Lower leg skin (tissue), 4 donors: ENCODE results near the gene KLHL6. TPM values are rescaled to one million over a fixed set of nuclear protein-coding genes. Genes with fewer than 3 reads are reported as not detected.

Experiments
- DNase-seq, 2 donors: peaks; one replicate each; pipeline ENCODE4 v3.0.0-alpha.2; 2019; ENCODE audit warnings: low spot score in 2 of 2
- H3K4me3 ChIP-seq: fragments of 200-600 bp; sonication (generic); 2 replicates; pipeline ENCODE4 v1.5.1; 2017; ENCODE audit warnings: mild to moderate bottlenecking, low read depth; ENCODE audit not compliant: poor library complexity, severe bottlenecking
- CTCF ChIP-seq, 3 donors: fragments of 450-650 bp; IDR thresholded peaks; one replicate each; pipeline ENCODE4 v1.5.1; 2016; ENCODE audit warnings: antibody characterized with exemption in 3 of 3, mild to moderate bottlenecking in 3 of 3, moderate library complexity in 2 of 3
- POLR2A ChIP-seq, 2 donors: fragments of 450-650 bp; IDR thresholded peaks; one replicate each; pipeline ENCODE4 v1.6.1; 2016 to 2017; ENCODE audit warnings: antibody characterized with exemption in 2 of 2, mild to moderate bottlenecking in 1 of 2, moderate library complexity in 1 of 2
- WGBS, 2 donors: methylation state at CpG; one replicate each; pipeline ENCODE4 v1.1.5; 2018; 5-methylcytosine and 5-hydroxymethylcytosine counted together
- intact Hi-C: fragments of 100-400 bp; cut with DNase I; formaldehyde crosslinking; loops from one replicate; pipeline ENCODE4 v1.15.0; 2023; ENCODE audit warnings: low total_unique reads
- total RNA-seq, 4 donors: library from RNA; depleted of rRNA; stranded (reverse); fragments of >200 nt; gene quantifications; one replicate each; pipeline ENCODE4 v1.1.0, GENCODE V29; 2016

KLHL6 gene
- total RNA-seq, 4 donors from 2014 or later: 0.10 to 0.58 (median 0.23) TPM

- intact Hi-C loops: no loop called here
Observed at GRCh38 chr3:183536238-183536880, 19.1 kb downstream of the KLHL6 start.

DNA sequence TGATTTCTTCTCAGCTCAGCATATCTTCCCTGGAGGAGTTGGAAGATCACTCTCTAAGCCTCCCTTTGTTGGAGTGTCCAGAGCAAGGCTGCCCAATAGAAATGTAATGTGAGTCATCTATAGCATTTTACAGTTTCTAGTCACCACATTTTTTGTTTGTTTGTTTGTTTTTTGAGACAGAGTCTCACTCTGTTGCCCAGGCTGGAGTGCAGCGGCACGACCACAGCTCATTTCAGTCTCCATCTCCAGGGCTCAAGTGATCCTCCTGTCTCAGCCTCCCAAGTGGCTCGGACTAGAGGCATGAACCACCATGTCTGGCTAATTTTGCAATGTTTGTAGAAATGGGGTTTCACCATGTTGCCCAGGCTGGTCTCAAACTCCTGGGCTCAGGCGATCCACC is 21.3 kb downstream of the KLHL6 start:
- intact Hi-C loops: no loop called here
- DNase-seq: no peak
- H3K4me3 ChIP-seq: no peak overlapping the region
- WGBS, 2 donors: 92% methylated on average over 4 of the region's 4 CpGs
- TF ChIP-seq POLR2A (IDR thresholded peaks at IDR 0.05) (no peak), CTCF (IDR thresholded peaks at IDR 0.05) (no peak)

More at GRCh38 chr3:183536238-183536880, 19.1 kb downstream of the KLHL6 start:
- H3K4me3 ChIP-seq: no peak overlapping the region
- DNase-seq: no peak
- TF ChIP-seq POLR2A (IDR thresholded peaks at IDR 0.05) (no peak), CTCF (IDR thresholded peaks at IDR 0.05) (no peak)
- 86 to 89% methylated on average over 9 of the region's 9 CpGs for WGBS, 2 donors

GRCh38 chr3:183533412-183534132 is 21.9 kb downstream of the KLHL6 start:
- TF ChIP-seq POLR2A (IDR thresholded peaks at IDR 0.05): no peak
- no peak for TF ChIP-seq CTCF (IDR thresholded peaks at IDR 0.05)
- WGBS, 2 donors: 51 to 56% methylated on average over 10 of the region's 10 CpGs
- DNase-seq: no peak
- intact Hi-C loops: no loop called here
- no peak overlapping the region for H3K4me3 ChIP-seq

DNA sequence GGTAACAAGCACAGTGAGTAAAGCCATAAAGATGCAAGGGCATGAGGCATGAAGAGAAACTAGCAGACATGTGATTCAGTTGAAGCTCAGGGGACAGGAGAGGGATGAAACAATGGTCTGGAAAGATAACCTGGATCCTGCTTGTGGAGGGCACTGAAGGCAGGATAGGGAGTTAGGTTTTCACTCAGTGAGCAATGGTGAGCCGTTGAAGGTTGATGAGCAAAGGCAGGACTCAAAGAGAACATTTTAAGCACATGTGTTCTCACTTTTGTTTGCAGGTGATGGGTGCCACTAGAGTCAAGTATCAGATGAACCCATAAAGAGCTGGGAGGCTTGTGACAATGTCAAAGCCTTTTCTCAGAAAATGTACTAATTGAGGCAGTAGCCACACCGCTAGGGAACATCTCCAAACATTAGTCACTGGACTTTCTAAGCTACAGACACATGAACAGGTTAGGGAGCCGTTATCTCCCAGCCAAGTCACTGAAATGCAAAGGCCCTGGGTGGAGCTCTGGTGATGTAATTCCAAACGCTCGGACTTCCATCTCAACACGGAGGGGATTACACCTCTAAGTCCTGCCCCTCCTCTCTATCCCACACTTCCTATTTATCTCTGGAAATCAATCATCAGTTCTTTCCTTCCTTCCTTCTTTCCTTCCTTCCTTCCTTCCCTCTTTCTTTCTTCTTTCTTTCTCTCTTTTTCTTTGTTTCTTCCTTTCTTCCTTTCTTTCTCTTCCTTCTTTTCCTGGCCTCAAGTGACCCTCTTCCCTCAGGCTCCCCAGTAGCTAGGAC is 22.7 kb downstream of the KLHL6 start:
- intact Hi-C loops: no loop called here
- TF ChIP-seq CTCF (IDR thresholded peaks at IDR 0.05) (no peak), POLR2A (IDR thresholded peaks at IDR 0.05) (no peak)
- no peak overlapping the region for H3K4me3 ChIP-seq
- no peak for DNase-seq
- WGBS, 2 donors: 59 to 66% methylated on average over 6 of the region's 6 CpGs

- TF ChIP-seq POLR2A (IDR thresholded peaks at IDR 0.05) (no peak), CTCF (IDR thresholded peaks at IDR 0.05) (no peak)
- no peak for DNase-seq
- WGBS, 2 donors: 84 to 85% methylated on average over 7 of the region's 7 CpGs
- intact Hi-C loops: no loop called here
- no peak overlapping the region for H3K4me3 ChIP-seq
Observed at GRCh38 chr3:183529717-183530116, 25.8 kb downstream of the KLHL6 start.
